ENCODE data around the gene MTERF2. TPM values are rescaled to one million over a fixed set of nuclear protein-coding genes. Genes with fewer than 3 reads are reported as not detected.

The MTERF2 gene
- total and polyA plus RNA-seq, 7 donors = 8.4 to 38.4 (median 12.5) TPM

GRCh38 chr12:106978035-106978800, 8.7 kb downstream of the MTERF2 start:
- 35 to 39% (median 35%) methylated on average over 9 of the region's 9 CpGs for WGBS, 3 donors

GRCh38 chr12:106976668-106977067, 10.3 kb downstream of the MTERF2 start:
- 84 to 92% (median 89%) methylated on average over 1 of the region's 1 CpG for WGBS, 3 donors
- TF ChIP-seq CTCF (IDR thresholded peaks at IDR 0.05) = no peak
- Histone ChIP-seq H3K36me3 (ENCODE audit: insufficient read depth in 1 of 2, low read depth in 1 of 2) (peaks cover 0 to 7% of the 10 kb centered on the region in 2 donors), H3K27me3 (ENCODE audit: insufficient read depth in 3 of 3, low read length in 2 of 3) (no peaks in the 10 kb centered on the region), H3K4me1 (peaks cover 28% of the 10 kb centered on the region), H3K27ac (peak overlapping the region; percentile 39), H3K9me3 (no peaks in the 10 kb centered on the region), H3K4me3 (no peak overlapping the region)
- intact Hi-C loops (cut with DNase I) = no loop called here
- ATAC-seq = peak in 2 of 4 donors; percentile 25 to 49
- no peak for DNase-seq

More at GRCh38 chr12:106978035-106978800, 8.7 kb downstream of the MTERF2 start:
- Histone ChIP-seq H3K4me3 (no peak overlapping the region), H3K4me1 (peaks cover 28% of the 10 kb centered on the region), H3K27me3 (ENCODE audit: insufficient read depth in 3 of 3, low read length in 2 of 3) (no peaks in the 10 kb centered on the region), H3K36me3 (ENCODE audit: insufficient read depth in 1 of 2, low read depth in 1 of 2) (peaks cover 0 to 15% of the 10 kb centered on the region in 2 donors), H3K9me3 (no peaks in the 10 kb centered on the region), H3K27ac (no peak overlapping the region)
- intact Hi-C loops (cut with DNase I) = no loop called here
- TF ChIP-seq CTCF (IDR thresholded peaks at IDR 0.05) = no peak
- DNase-seq (peak; percentile 36 to 62), ATAC-seq (no peak)

- intact Hi-C loops (cut with DNase I) = no loop called here
- Histone ChIP-seq H3K4me1 (peaks cover 28% of the 10 kb centered on the region), H3K27ac (peak overlapping the region; percentile 39), H3K4me3 (no peak overlapping the region), H3K36me3 (ENCODE audit: insufficient read depth in 1 of 2, low read depth in 1 of 2) (peaks cover 0 to 13% of the 10 kb centered on the region in 2 donors), H3K27me3 (ENCODE audit: insufficient read depth in 3 of 3, low read length in 2 of 3) (no peaks in the 10 kb centered on the region), H3K9me3 (no peaks in the 10 kb centered on the region)
- ATAC-seq (peak; percentile 62 to 87 (median 74)), DNase-seq (no peak)
- WGBS, 3 donors = 73 to 96% (median 92%) methylated on average over 3 of the region's 3 CpGs
- no peak for TF ChIP-seq CTCF (IDR thresholded peaks at IDR 0.05)
Observed at GRCh38 chr12:106975993-106976658, 10.8 kb downstream of the MTERF2 start.

- Histone ChIP-seq H3K27ac (no peak overlapping the region), H3K36me3 (ENCODE audit: insufficient read depth in 1 of 2, low read depth in 1 of 2) (peaks cover 0 to 16% of the 10 kb centered on the region in 2 donors), H3K4me3 (no peak overlapping the region), H3K4me1 (peaks cover 28% of the 10 kb centered on the region), H3K9me3 (no peaks in the 10 kb centered on the region), H3K27me3 (ENCODE audit: insufficient read depth in 3 of 3, low read length in 2 of 3) (no peaks in the 10 kb centered on the region)
- TF ChIP-seq CTCF (IDR thresholded peaks at IDR 0.05) = no peak
- intact Hi-C loops (cut with DNase I) = no loop called here
- 95 to 98% (median 97%) methylated on average over 8 of the region's 8 CpGs for WGBS, 3 donors
- ATAC-seq (peak in 1 of 4 donors; percentile 8), DNase-seq (no peak)
Observed at GRCh38 chr12:106975098-106975497, 11.8 kb downstream of the MTERF2 start.
